Measurements from ENCODE around the gene HIPK1.

HIPK1 gene

DNA sequence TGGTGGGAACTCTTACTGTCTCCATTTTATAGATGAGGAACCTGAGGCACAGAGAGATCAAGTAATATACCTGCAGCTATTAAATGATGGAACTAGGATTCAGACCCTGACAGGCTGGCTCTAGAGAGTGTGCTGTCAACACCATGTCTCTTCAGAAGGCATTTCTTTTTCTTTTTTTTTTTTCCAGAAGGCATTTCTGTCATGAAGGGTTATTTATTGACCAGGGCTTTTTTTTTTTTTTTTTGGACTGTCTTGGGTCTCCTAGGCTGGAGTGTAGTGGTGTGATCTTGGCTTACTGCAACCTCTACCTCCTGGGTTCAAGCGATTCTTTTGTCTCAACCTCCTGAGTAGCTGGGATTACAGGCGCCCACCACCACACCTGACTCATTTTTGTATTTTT, 22.6 kb downstream of the HIPK1 start:
- ATAC-seq (ENCODE audit: low read depth) = no peak
- TF ChIP-seq, protein P1, sequence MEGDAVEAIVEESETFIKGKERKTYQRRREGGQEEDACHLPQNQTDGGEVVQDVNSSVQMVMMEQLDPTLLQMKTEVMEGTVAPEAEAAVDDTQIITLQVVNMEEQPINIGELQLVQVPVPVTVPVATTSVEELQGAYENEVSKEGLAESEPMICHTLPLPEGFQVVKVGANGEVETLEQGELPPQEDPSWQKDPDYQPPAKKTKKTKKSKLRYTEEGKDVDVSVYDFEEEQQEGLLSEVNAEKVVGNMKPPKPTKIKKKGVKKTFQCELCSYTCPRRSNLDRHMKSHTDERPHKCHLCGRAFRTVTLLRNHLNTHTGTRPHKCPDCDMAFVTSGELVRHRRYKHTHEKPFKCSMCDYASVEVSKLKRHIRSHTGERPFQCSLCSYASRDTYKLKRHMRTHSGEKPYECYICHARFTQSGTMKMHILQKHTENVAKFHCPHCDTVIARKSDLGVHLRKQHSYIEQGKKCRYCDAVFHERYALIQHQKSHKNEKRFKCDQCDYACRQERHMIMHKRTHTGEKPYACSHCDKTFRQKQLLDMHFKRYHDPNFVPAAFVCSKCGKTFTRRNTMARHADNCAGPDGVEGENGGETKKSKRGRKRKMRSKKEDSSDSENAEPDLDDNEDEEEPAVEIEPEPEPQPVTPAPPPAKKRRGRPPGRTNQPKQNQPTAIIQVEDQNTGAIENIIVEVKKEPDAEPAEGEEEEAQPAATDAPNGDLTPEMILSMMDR (IDR thresholded peaks at IDR 0.05; ENCODE audit: poor library complexity, severe bottlenecking) = no peak

DNA sequence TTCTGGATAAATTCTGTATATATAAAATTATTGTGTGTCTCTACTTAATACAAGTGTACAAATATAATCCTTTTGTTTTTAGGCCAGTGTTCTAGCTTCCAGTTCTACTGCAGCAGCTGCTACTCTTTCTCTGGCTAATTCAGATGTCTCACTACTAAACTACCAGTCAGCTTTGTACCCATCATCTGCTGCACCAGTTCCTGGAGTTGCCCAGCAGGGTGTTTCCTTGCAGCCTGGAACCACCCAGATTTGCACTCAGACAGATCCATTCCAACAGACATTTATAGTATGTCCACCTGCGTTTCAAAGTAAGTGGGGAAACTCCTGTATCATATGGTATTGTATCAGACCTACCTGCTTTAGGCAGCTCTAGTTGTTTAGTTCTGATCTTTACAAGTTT, 28.9 kb downstream of the HIPK1 start:
- no peaks in the 10 kb centered on the region for H3K4me1 ChIP-seq (ENCODE audit: insufficient read depth, poor library complexity, severe bottlenecking)
- H3K27ac ChIP-seq (ENCODE audit: poor library complexity, severe bottlenecking) = no peak overlapping the region
- peaks cover 71% of the 10 kb centered on the region for H3K36me3 ChIP-seq (ENCODE audit: low read depth)
- TF ChIP-seq, protein P1 (IDR thresholded peaks at IDR 0.05; ENCODE audit: poor library complexity, severe bottlenecking) = no peak
- ATAC-seq (ENCODE audit: low read depth) = no peak
- H3K4me3 ChIP-seq (ENCODE audit: severe bottlenecking) = no peak overlapping the region
- H3K9me3 ChIP-seq (ENCODE audit: severe bottlenecking) = no peaks in the 10 kb centered on the region
- H3K27me3 ChIP-seq (ENCODE audit: insufficient read depth, poor library complexity, severe bottlenecking) = no peaks in the 10 kb centered on the region
- DNase-seq (ENCODE audit: low spot score) = no peak

More for the DNA sequence above, 22.6 kb downstream of the HIPK1 start:
- no peaks in the 10 kb centered on the region for H3K27me3 ChIP-seq (ENCODE audit: insufficient read depth, poor library complexity, severe bottlenecking)
- peaks cover 41% of the 10 kb centered on the region for H3K36me3 ChIP-seq (ENCODE audit: low read depth)
- no peaks in the 10 kb centered on the region for H3K4me1 ChIP-seq (ENCODE audit: insufficient read depth, poor library complexity, severe bottlenecking)
- DNase-seq (ENCODE audit: low spot score) = no peak
- H3K9me3 ChIP-seq (ENCODE audit: severe bottlenecking) = no peaks in the 10 kb centered on the region
- H3K4me3 ChIP-seq (ENCODE audit: severe bottlenecking) = no peak overlapping the region
- H3K27ac ChIP-seq (ENCODE audit: poor library complexity, severe bottlenecking) = no peak overlapping the region

DNA sequence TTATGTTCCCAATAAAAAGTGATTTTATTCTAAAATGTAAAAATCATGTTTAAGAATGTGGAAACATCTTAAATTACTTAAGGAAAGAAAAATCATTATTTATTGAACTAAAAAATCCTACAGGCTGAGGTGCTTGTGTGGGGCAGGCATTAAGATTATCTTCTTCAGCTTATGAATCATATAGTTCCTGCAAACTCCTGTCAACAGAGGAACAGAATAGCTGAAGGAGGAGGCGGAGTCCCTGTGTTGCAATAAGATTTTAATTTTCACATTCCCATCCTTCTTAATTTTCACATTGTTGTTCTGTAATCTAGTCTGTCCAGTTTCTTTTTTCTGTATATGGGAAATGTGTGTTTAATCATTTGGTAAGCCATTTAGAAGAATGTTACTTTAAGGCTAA, 29.6 kb downstream of the HIPK1 start:
- Histone ChIP-seq H3K4me1 (ENCODE audit: insufficient read depth, poor library complexity, severe bottlenecking) (no peaks in the 10 kb centered on the region), H3K4me3 (ENCODE audit: severe bottlenecking) (no peak overlapping the region), H3K27ac (ENCODE audit: poor library complexity, severe bottlenecking) (no peak overlapping the region), H3K36me3 (ENCODE audit: low read depth) (peaks cover 71% of the 10 kb centered on the region), H3K27me3 (ENCODE audit: insufficient read depth, poor library complexity, severe bottlenecking) (no peaks in the 10 kb centered on the region), H3K9me3 (ENCODE audit: severe bottlenecking) (no peaks in the 10 kb centered on the region)
- DNase-seq (ENCODE audit: low spot score) (no peak), ATAC-seq (ENCODE audit: low read depth) (no peak)
- TF ChIP-seq, protein P1 (IDR thresholded peaks at IDR 0.05; ENCODE audit: poor library complexity, severe bottlenecking) = no peak

DNA sequence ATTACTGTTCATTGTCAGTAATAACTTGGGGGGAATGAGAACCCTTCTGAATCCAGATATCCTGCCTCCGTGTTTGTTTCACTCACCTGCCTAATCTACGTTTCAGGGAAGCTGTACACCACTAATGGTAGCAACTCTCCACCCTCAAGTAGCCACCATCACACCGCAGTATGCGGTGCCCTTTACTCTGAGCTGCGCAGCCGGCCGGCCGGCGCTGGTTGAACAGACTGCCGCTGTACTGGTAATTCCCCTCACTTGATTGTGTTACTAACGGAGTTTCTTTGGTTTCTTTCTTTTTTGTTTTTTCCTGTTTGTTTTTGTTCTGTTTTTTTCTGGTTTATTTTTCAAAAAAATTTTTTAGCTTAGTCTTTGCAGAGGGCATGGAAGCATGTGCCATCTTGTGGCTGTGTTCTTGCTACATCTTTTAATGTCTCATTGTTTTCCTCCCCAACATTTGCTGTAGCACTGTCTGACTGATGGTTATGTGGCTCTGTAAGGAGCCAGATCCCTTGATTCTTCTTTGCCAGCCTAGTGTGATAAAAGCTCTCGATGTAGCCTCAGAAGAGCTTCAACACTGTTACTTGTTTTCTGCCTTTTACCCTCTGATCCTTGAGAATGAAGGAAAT, 34.3 kb downstream of the HIPK1 start:
- no peaks in the 10 kb centered on the region for H3K27me3 ChIP-seq (ENCODE audit: insufficient read depth, poor library complexity, severe bottlenecking)
- TF ChIP-seq, protein P1 (IDR thresholded peaks at IDR 0.05; ENCODE audit: poor library complexity, severe bottlenecking) = no peak
- no peaks in the 10 kb centered on the region for H3K9me3 ChIP-seq (ENCODE audit: severe bottlenecking)
- ATAC-seq (ENCODE audit: low read depth) (no peak), DNase-seq (ENCODE audit: low spot score) (no peak)
- no peaks in the 10 kb centered on the region for H3K4me1 ChIP-seq (ENCODE audit: insufficient read depth, poor library complexity, severe bottlenecking)
- H3K4me3 ChIP-seq (ENCODE audit: severe bottlenecking) = no peak overlapping the region
- H3K27ac ChIP-seq (ENCODE audit: poor library complexity, severe bottlenecking) = no peak overlapping the region
- peaks cover 73% of the 10 kb centered on the region for H3K36me3 ChIP-seq (ENCODE audit: low read depth)

DNA sequence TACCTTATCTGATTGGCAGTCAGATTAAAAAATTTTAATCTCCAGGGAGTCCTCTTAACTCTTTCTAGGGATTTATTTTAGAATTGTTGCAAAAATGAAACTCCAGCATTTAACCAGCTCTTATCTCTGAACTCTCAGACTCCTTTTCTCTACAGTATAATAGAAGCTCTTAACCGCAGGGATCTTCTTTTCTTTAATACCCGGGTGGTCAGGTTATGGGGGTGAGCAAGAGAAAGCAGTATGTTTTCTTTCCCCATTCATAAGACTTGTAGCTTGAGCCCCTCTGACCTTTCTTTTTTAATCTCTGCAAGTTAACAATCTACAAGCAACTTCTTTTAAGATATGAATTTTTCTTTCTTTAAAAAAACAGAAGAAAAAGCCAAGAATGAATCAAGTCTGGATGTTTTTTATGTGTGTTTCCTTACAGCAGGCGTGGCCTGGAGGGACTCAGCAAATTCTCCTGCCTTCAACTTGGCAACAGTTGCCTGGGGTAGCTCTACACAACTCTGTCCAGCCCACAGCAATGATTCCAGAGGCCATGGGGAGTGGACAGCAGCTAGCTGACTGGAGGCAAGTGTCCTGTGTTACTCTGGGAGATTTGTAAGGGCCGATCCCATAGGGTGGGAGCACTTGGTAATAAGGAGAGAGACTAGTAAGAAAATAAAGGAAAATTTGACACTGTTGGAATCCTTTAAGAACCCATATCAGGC, 36.7 kb downstream of the HIPK1 start:
- TF ChIP-seq, protein P1 (IDR thresholded peaks at IDR 0.05; ENCODE audit: poor library complexity, severe bottlenecking) = no peak
- ATAC-seq (ENCODE audit: low read depth) (no peak), DNase-seq (ENCODE audit: low spot score) (no peak)
- no peaks in the 10 kb centered on the region for H3K4me1 ChIP-seq (ENCODE audit: insufficient read depth, poor library complexity, severe bottlenecking)
- no peak overlapping the region for H3K27ac ChIP-seq (ENCODE audit: poor library complexity, severe bottlenecking)
- peaks cover 87% of the 10 kb centered on the region for H3K36me3 ChIP-seq (ENCODE audit: low read depth)
- H3K9me3 ChIP-seq (ENCODE audit: severe bottlenecking) = no peaks in the 10 kb centered on the region
- no peaks in the 10 kb centered on the region for H3K27me3 ChIP-seq (ENCODE audit: insufficient read depth, poor library complexity, severe bottlenecking)
- no peak overlapping the region for H3K4me3 ChIP-seq (ENCODE audit: severe bottlenecking)
